ENCODE data around the gene LEP. TPM values are rescaled to one million over a fixed set of nuclear protein-coding genes. Genes with fewer than 3 reads are reported as not detected.

The LEP gene
- under 1 TPM; 0.15 to 0.69 (median 0.31) TPM for total RNA-seq
- under 1 TPM; 0.08 to 0.78 (median 0.12) TPM for polyA plus RNA-seq
- long read RNA-seq, donor 1 = 0 reads
- long read RNA-seq, donor 2 = 0 reads

GRCh38 chr7:128240696-128241386, at the start of gene LEP:
TSS of gene LEP (plus strand) at chr7:128241278. CDS start at chr7:128252019, 10,741 bp downstream.
- no peak within 1 kb of the TSS for H3K27ac ChIP-seq
- TF ChIP-seq CTCF (IDR thresholded peaks at IDR 0.05) = no peak
- H3K27me3 ChIP-seq (ENCODE audit: insufficient read depth in 3 of 3, low read length in 2 of 3) = peaks cover 0 to 43% (median 16%) of the 10 kb centered on the region in 3 donors
- DNase-seq (no peak), ATAC-seq (no peak)
- H3K36me3 ChIP-seq (ENCODE audit: insufficient read depth in 1 of 2, low read depth in 1 of 2) = no peaks in the 10 kb centered on the region
- H3K4me3 ChIP-seq = no peak within 1 kb of the TSS
- 16 to 19% (median 17%) methylated on average over 54 to 67 of the region's 67 CpGs for WGBS, 3 donors
- peaks cover 11% of the 10 kb centered on the region for H3K9me3 ChIP-seq
- H3K4me1 ChIP-seq = no peaks in the 10 kb centered on the region
- intact Hi-C loops (cut with DNase I) = no loop called here

GRCh38 chr7:128192497-128193142, 48.5 kb upstream of the LEP start:
- no peaks in the 10 kb centered on the region for H3K36me3 ChIP-seq (ENCODE audit: insufficient read depth in 1 of 2, low read depth in 1 of 2)
- ATAC-seq (no peak), DNase-seq (no peak)
- H3K9me3 ChIP-seq = peaks cover 7% of the 10 kb centered on the region
- WGBS, 3 donors = 29 to 36% (median 31%) methylated on average over 19 of the region's 19 CpGs
- H3K27me3 ChIP-seq (ENCODE audit: insufficient read depth in 3 of 3, low read length in 2 of 3) = peaks cover 0 to 30% (median 7%) of the 10 kb centered on the region in 3 donors
- H3K4me3 ChIP-seq = no peak overlapping the region
- intact Hi-C loops (cut with DNase I) = no loop called here
- no peak overlapping the region for H3K27ac ChIP-seq
- no peak for TF ChIP-seq CTCF (IDR thresholded peaks at IDR 0.05)
- H3K4me1 ChIP-seq = no peaks in the 10 kb centered on the region

GRCh38 chr7:128194533-128195282, 46.4 kb upstream of the LEP start:
- Histone ChIP-seq H3K4me1 (no peaks in the 10 kb centered on the region), H3K9me3 (peaks cover 7% of the 10 kb centered on the region), H3K4me3 (no peak overlapping the region), H3K27ac (no peak overlapping the region), H3K36me3 (ENCODE audit: insufficient read depth in 1 of 2, low read depth in 1 of 2) (no peaks in the 10 kb centered on the region), H3K27me3 (ENCODE audit: insufficient read depth in 3 of 3, low read length in 2 of 3) (peaks cover 0 to 28% (median 7%) of the 10 kb centered on the region in 3 donors)
- no peak for TF ChIP-seq CTCF (IDR thresholded peaks at IDR 0.05)
- no peak for DNase-seq
- 64 to 70% (median 66%) methylated on average over 3 of the region's 3 CpGs for WGBS, 3 donors
- no peak for ATAC-seq
- intact Hi-C loops (cut with DNase I) = no loop called here

GRCh38 chr7:128197589-128197988, 43.5 kb upstream of the LEP start:
- no peak for TF ChIP-seq CTCF (IDR thresholded peaks at IDR 0.05)
- H3K27ac ChIP-seq = no peak overlapping the region
- H3K4me1 ChIP-seq = peaks cover 6% of the 10 kb centered on the region
- DNase-seq (no peak), ATAC-seq (no peak)
- no peak overlapping the region for H3K4me3 ChIP-seq
- 59 to 82% (median 62%) methylated on average over 1 of the region's 1 CpG for WGBS, 3 donors
- peaks cover 7% of the 10 kb centered on the region for H3K9me3 ChIP-seq
- intact Hi-C loops (cut with DNase I) = no loop called here
- H3K27me3 ChIP-seq (ENCODE audit: insufficient read depth in 3 of 3, low read length in 2 of 3) = peaks cover 0 to 36% (median 19%) of the 10 kb centered on the region in 3 donors
- no peaks in the 10 kb centered on the region for H3K36me3 ChIP-seq (ENCODE audit: insufficient read depth in 1 of 2, low read depth in 1 of 2)
